ENCODE results near the gene PLCL1.
"Not testable (repeated sequence)": the region's sequence is repeated elsewhere in the genome, so short reads cannot be mapped to it uniquely, and the experiment has no call there.

Gene PLCL1

GRCh38 chr2:198012025-198012424 is 207.6 kb downstream of the PLCL1 start:
- DNase-seq, result no peak

DNA sequence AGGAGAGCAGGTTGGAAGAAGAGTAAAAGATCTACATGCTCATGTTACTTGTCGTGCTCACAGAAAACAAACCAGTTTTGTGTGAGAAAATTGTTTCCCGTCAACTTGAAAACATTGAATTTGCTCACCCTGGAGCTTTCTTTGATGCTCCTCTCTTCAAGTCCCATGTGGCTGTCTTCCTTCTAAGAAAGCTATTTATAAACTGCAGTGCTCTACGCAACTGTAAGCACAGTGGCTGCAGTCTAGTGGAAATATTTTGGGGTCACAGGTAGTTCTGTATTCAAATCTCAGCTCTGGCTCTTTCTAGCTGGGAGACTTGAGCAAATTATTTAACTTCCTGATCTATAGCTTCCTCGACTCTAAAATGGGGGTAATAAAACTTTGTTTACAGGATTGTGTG is 211.8 kb downstream of the PLCL1 start:
- DNase-seq, result no peak

DNA sequence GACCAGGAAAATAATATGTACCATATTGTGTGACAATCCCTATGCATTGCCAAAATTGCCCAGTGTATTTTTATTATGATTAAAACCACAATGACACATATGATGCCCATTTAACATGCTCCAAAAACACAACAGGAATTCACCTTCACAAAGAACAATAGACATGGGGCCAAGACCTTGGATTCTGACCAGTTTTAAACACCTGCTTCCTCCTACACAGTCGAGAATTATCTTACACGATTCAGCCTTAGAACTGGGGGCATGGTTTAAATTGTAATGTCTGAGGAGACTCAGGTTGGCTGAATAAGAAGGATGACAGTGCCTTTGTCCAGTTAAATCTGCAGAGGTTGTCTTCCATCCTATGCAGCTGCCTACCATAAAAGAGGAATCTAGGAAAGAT is 212.7 kb downstream of the PLCL1 start:
- no peak for DNase-seq

DNA sequence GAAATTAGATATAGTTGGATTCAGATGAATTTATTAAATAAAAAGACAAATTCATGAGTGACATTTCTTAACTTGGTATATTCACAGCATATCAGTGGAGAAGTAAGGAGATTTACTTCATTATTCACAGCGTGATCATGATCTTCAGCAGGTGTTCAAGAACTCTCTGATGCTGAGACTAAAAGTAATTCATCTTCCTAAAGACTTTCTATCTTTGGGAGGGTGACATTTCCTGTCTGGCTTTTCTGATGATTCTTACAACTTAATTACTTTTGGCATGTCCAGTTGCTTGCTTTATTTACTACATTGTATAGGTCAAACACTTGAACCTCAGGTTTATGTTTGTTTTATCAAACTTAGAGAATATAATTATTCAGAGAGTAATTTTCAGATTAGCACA is 224.6 kb downstream of the PLCL1 start:
- DNase-seq, result no peak

DNA sequence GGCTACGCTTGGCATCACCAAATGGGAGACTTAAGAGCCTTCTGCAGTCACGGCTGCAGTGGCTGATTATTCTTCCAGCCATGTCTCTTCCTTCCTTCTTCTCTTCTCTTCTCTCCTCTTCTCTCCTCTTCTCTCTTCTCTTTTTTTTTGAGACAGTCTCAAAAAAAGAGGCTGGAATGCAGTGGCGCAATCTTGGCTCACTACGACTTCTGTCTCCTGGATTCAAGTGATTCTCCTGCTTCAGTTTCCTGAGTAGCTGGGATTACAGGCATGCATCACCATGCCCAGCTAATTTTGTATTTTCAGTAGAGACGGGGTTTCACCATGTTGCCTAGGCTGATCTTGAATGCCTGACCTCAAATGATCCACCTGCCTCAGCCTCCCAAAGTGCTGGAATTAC is 225.2 kb downstream of the PLCL1 start:
- not testable (repeated sequence) for DNase-seq

DNA sequence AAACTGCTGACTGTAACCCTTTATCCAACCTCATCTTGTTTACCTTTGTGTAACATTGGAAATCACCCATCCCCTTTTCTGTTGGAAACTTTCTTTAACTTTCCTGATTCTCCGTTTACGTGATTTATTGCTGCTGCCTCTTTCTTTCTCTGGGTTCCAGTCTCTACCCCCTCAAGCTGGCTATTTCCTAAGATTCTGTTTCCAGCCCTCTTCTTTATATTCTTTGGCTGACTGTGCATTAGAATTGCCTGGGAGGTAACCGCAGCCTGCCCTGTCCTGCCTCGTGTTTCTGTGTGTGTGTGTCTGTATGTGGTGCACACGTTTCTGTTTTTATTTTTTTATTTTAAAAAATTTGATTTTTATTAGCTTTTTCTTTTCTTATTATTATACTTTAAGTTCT is 229.2 kb downstream of the PLCL1 start:
- no peak for DNase-seq

DNA sequence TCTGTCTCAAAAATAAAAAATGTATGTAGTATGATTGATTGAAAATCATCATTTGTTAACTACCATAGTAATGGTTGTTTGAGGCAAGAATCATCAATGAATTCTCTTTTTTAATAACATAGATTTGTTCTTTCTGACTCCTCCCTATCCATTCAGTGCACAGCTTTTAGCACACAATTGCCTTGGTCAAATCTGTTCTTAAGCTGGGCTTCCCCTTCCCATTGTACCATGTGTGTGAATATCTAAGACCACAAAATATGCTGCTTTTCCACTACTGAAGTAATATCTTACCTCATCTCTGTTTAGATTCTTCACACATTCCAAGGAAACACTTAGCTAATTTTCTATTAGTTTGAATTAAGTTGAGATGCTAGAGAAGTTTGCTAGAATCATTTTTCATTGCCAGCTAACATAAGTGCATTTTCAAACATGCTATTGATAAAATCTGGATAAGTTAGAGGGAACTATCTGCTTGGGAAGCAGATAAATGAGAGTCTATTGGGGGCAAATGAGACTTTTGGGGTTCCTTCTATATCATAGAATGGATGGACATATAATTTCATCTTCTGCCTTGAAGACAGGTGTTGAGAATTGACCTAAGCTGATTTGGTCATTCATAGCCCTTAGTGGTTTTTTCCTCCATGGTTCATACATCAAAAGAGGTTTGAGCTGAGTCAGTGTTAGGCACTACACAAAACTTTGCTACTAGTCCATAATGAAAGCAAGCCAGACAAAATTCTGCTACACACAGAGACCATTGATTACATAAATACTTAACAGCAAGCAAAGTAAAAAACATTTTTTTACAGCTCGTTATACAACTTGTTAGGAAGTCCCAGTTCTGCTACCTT is 231.9 kb downstream of the PLCL1 start:
- DNase-seq, result no peak

DNA sequence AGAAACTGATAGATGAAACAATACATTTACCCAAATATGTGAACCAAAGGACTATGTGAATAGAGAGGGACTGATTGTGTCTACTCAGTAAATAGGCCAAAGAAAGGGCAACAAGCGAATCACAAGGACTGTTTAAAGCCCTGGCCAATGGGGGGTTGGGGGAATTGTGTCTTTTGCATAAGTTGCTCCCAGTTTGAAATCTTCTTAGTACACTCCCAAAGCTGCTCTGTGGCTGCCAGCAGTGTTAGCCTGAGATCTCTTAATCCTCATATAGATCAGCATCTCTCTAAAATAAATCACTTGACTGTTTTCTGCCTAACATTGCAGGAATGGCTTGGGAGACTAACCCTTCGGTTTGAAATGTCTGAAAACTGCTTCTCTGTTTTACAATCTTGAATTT is 236.4 kb downstream of the PLCL1 start:
- DNase-seq, result no peak

DNA sequence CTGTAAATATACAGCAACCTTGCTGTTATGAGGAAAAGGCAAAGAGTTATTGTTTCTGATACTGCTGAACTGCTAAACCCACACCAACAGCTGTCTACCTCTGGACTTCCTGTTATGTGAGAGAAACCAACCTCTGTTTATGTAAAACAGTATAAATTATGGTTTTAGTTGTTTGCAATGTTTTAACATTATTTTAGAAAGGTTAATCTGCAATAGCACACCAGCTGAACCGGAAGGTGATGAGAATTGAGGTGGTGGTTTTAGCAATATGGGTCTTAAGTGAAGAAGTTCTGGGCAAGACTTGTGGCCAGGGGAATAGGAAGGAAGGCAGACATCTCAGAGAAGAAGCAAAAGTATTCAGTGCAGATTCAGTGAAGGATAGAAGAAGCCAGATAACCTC is 237.8 kb downstream of the PLCL1 start:
- no peak for DNase-seq

DNA sequence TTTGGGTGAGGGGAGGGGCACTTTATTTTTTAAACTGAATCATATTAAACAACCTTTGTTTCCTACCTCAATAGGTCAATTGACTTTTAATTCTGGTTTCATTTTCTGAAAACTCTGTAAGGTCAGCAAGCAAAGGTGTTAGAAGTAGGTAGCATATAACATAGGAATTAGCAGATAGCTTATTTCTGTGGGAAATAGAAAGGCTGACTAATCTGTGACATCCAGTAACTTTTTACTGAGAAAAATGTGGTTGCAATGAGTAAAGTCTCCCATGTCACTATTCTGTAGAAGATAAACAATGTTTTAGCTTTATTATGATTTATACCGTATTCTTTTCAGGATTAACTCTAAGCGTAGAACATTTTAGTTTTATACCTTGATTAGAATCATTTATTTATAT is 240.4 kb downstream of the PLCL1 start:
- DNase-seq, result no peak

- no peak for DNase-seq
Observed at GRCh38 chr2:198045227-198045626, 240.8 kb downstream of the PLCL1 start.

DNA sequence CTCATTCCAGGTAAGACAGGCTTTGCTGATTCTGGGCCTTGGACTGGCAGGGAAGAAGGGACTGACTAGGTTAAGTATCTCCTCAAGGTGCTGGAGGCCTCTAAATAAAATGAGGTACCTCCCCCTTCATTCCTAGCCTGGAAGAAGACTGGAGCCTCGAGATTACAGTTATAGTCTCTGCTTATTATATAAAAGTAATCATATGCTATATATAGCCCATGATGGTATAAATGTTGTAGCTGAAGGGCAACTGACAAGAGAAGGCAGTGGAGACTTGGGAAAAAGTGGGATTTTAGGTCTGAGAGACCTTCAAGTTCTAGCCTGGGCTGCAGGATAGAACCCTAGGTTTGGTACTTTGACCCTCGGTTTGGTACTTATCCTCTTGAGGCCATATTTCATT is 248.3 kb downstream of the PLCL1 start:
- no peak for DNase-seq

GRCh38 chr2:198053148-198053547 is 248.8 kb downstream of the PLCL1 start:
- no peak for DNase-seq

DNA sequence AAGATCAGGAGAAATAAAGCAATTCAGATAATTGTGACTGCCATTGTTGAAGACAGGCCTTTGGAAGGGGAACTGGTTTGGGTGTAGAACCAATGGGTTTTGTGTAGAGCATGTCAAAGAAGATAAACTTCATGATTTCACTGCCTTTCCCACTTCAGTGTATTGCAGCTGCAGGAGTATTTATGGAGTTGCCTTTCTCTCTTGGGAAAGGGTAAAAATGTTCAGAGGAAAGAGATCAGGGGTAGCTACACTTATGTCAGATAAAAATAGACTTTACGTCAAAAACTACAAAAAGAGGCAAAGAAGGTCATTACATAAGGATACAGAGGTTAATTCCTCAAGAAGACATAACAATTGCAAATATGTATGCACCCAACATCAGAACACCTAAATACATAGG is 249.4 kb downstream of the PLCL1 start:
- no peak for DNase-seq

- DNase-seq, result no peak
Observed at GRCh38 chr2:198054299-198054698, 249.9 kb downstream of the PLCL1 start.

DNA sequence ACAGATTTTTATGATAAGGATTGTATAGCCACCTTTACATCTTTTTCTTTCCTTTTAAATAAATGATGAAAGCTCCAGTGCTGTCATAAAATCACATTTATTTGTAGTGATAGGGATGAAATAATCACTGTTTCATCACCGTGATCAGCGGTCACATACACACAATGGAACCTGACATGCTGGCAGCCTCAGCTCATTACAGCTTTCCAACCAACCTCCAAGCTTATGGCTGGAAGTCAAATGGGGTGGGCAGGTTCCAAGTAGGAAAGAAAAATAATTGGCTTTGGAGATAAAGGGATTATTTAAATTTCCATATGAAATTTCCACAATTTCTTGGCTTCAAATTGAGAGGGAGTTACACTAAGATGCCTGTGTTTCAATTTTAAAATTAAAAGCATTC is 251.3 kb downstream of the PLCL1 start:
- no peak for DNase-seq

DNA sequence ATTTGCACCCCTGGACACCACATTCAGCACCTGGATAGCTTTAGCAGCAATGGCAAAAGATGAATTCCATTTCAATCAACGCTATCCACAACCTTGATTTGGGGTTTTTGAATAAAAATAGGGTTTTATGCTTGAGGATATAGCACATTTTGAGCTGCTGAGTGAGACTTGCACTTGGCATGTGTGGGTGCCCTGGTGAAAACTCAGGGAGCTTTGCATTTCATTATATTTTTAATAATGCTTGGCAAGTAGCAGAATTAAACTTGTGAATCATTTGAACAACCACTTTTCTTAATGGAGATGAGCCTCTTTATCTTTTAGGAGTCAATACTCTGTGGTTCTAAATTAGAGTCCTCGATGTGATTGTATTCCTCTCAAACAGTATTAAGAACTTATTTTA is 252.4 kb downstream of the PLCL1 start:
- DNase-seq, result no peak

DNA sequence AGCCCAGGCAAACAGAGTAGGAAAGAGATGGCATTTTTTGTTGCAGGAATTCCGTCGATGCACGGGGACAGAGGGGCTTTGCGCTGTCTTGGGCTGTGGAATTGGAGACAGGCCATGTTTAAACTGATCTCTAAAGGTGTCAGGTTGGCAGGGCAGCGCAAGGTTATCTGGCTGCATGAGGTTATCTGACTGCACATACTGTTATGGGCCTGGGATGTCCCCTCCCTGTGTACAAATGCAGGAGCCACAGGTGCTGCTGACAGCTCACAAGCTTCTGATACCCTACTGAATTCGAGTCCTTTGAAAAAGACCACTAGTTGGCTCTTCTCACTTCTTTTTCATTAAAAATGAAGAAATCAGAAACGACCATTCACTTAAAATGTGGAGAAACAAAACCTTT is 255.4 kb downstream of the PLCL1 start:
- DNase-seq, result no peak

GRCh38 chr2:198060277-198060676 is 255.9 kb downstream of the PLCL1 start:
- DNase-seq, result no peak

- no peak for DNase-seq
Observed at GRCh38 chr2:198062826-198063225, 258.4 kb downstream of the PLCL1 start.

DNA sequence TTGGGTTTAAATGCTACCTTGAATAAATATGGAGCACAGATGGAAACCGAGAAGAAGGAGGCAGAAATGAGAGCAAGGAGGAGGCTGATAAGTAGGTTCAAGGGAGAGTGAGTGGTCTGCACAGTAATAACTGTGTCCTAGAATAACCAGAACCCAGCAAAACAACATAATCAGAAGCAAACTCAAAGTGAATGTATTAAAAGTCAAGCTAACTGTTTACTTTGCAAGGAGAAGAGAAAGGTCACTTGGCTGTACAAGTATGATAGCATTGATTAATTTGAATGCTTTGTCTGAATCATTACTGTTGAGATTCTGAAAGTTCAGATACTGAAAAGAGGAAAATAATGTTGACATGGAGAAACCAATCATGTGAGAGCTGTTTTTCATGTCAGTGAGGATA is 258.8 kb downstream of the PLCL1 start:
- DNase-seq, result no peak

DNA sequence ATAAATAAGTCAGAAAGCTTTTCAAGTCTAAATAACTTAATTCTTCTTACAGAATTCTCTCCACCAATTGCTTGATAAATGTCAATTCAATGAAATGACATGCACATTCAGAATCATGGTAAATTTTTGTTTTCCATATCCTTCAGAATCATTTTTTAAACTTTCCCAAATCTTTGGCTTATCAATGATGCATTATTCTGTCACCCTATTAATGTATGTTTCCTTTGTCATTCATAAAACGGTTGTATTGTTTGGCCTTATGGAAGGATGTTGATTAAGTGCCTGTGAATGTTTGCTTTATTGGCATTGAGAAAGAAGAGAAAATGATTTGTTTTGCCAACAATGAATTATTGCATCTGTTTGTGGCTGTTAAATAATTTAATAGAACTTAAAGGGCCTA is 260.9 kb downstream of the PLCL1 start:
- DNase-seq, result no peak

DNA sequence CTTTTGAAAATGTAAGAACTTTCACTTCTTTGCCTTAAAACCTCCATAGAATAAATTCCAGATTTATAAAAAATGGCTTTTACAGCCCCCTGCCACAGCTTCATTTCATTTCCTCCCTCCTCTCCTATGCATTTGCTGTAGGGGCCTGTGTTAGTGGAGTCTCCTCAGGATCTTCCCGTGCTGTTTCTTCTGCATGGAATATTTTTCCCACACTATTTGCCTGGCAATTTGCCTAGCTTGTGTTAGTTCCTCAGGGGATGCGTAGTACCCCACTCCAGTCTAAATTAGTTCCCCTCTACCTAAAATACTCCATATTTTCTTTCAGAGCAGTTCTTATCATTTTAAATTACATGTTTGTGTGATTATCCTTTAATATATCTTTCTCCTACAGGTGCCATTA is 262.2 kb downstream of the PLCL1 start:
- DNase-seq, result no peak

- no peak for DNase-seq
Observed at GRCh38 chr2:198072655-198073054, 268.3 kb downstream of the PLCL1 start.

- no peak for DNase-seq
Observed at GRCh38 chr2:198073253-198073652, 268.9 kb downstream of the PLCL1 start.
